Skin of body (tissue), 2 donors: ENCODE data around the gene HINT1. TPM values are rescaled to one million over a fixed set of nuclear protein-coding genes. Genes with fewer than 3 reads are reported as not detected.
"Not testable (repeated sequence)": the region's sequence is repeated elsewhere in the genome, so short reads cannot be mapped to it uniquely, and the experiment has no call there.

ENCODE experiments used
- DNase-seq: peaks from one replicate; lab custom pipeline; 2025; lab: John Stamatoyannopoulos, UW
- total RNA-seq: library from RNA; depleted of rRNA; stranded (reverse); fragments of >200 nt; gene quantifications from one replicate; pipeline ENCODE4 v1.2.3, GENCODE V29; 2014

Gene HINT1
- total RNA-seq, 1 donor from 2014 or later = 129 TPM

DNA sequence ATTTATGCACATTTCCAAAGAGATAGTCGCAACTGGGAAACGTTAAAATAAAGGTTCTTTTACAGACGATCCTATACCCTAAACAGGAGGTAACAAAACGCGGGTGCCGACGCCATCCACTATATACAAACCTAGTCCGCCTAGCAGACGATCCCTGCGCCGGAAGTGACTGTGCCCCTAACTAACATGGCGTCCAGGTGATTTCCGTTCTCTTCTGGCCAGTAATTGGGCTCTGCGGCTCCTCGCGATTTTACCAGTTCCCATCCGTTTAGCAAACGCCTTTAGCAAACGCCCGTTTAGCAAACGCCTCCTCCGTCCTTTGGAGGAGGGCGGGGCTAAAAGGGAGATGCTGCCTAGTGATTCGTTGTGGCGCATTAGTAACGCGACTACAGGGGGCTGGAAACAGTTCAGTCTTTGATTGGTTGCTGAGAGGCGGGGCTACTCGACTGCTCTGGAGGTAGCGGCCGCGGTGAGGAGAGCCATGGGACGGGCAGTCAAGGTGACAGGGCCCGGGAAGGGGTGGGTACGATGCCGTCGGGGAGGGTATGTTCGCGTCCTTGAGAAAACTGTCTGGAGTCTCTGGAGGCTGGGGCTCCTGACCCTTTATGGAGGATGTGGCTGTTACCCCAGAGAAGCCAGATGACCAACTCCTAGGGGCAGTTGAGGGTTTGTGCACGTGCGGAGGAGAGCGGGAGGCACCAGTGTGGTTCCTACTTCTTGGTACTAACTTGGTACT lies 5.7 kb upstream of the HINT1 start, which contains the start of gene LYRM7:
Gene LYRM7 (plus strand): TSS at position 405 of the 736 bp plus-strand sequence. CDS start 77 bp downstream, at position 482.
- peak; percentile 99 for DNase-seq

DNA sequence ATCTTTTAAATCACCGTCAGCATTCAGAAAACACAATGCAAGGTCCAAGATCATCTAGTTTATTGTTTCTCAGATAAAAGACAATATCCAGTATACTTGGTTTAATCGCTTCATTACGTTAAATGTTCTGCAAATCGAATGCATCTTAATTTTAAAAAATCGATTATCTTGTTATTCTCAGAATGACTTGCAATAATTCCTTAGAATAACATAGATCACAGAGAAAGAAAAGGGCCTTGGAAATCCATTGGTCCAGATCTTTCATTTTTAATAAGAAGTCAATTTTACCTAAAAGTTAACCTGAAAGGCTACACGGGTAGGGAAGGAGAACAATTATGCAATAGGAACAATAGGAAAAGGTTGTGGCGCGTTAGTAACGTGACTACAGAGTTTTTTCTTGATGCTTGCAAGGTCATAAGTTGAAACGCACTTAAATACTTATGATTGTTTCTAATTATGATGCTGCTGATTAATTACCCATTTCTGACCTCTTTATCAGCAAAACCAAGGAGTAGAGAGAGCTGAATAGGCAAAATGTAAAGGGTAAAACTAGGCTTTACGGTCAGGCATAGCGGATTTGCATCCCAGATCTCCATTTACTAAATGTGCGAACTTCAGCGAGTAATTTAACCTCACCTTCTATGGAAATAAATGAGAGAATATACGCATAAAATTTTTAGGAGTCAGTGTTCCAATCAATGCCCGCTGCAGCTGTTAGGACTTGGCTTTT lies 4.9 kb upstream of the HINT1 start:
- DNase-seq = no peak

DNA sequence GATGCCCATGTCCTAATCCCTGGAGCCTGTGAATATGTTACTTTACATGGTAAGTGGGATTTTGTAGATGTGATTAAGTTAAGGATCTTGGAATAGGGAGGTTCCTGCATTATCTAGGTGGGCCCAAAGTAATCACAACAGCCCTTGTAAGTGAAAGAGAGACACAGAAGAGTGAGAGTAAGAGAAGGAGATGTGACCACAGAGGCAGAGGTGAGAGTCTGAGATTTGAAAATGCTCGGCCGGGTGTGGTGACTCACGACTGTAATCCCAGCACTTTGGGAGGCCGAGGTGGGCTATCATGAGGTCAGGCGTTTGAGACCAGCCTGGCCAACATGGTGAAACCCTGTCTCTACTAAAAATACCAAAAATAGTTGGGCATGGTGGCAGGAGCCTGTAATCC lies 2.6 kb upstream of the HINT1 start:
- DNase-seq = no peak

DNA sequence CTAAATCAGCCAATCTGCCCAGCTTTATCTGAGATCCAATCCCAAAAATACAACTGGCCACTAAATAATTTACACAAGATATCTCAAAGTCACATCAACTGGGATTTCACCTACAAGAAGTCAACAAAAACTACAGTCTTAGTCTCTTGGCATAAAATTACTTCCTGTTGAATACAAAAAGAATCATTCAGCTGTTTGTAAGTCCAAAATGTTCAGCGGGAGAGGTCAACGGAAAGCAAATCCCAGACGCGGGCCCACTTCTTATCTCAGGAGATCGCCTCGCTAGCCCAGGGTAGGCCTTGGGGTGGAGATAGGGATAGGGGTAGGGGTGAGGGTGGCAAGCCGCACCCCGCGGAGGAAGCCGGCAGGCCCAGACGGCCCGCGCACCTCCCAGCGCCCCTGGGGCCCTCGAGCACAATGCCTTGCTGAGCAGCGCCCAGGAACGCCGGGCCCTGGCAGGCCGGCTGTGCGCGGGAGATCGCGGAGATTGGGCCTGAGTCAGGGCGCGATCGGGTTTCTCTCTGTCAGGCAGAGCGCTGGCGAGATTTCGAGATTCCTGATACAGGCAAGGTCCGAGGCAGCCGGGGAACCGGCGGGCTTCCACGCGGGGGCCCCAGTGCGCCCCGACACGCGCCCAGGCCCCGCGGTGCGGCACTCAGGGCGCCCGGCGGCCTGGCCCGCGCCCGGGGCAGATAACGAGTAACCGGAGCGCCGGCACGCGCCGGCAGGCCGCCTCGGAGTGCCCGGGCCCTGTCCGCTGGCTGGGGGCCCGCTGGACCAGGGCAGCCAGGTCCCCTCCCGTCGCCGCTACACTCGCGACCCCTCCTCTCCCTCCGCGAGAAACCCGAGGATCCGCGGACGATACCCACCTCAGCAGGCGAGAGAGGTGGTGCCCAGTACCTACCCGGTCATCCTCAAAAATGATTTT lies 601 bp downstream of the HINT1 start:
- peak; percentile 36 for DNase-seq

DNA sequence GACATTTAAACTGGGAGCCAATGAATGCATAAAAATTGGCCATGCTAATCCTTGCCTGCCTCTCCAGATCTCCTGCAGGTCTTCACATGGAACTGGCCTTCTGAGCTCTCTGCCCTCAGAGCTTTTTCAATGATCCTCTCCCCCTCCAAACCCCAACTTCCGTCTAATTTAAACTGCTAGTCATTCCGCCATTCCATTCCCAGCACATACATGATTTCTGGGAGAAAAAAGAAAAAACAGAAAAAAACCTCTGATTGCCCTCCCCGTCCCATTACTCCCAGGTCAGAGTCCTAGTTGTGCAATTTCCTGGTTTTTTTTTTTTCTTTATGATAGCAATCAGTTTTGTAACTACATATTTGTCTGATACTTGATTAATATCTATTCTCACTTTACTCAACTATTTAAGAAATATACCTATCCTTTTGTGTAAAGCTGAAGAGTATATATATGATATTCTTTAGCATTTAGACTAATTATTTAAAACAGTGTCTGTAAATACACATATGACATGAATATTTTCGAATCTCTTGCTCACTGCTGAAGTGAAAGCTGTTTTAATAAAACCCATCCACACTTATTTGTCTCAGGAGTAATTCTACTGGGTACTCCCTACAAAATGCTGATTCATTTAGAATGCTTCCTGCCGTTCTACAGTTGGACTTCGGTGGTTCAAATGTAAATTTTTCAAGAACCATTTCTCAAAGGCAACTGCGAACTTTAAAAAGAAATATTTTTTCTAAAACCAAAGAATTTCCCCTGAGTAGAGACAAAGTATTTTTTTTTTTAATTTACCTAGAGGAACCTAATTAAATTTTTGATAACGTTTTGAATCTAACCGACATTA lies 1.6 kb downstream of the HINT1 start:
- peak; percentile 13 for DNase-seq

DNA sequence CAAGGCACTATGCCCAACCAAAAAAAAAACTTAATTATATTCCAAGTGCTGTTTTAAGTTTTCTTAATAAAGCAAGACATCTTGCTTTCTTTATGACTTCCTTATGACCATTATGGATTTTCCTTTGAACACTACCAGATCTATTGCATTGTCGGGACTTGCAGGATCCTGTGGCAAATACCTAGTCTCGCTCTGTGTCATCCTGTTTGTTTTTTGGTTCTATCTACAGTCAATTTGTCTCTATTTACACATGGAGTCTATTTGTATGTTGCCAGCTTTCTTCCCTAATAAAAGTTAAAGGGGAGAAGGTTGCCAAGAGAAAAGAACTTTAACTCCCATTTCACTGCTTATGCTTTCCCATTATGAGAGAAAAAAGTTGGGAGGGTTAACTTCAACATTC lies 4.9 kb downstream of the HINT1 start:
- no peak for DNase-seq

DNA sequence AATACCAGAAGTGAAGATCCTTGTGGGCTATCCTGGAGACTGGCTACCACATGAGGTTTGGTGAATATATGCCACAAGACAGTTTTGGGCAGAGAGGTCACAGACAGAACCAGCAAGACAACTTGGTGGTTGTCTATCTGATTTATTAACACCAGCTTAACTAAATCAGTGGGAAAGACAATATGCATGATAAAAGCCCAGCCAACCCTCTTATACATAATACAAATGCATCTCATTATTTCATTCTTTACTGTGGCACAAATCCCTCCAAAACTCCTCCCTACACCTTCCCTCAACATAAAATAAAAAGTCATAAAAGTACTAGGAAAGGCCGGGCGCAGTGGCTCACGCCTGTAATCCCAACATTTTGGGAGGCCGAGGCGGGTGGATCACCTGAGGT lies 8.1 kb downstream of the HINT1 start:
- DNase-seq = no peak

DNA sequence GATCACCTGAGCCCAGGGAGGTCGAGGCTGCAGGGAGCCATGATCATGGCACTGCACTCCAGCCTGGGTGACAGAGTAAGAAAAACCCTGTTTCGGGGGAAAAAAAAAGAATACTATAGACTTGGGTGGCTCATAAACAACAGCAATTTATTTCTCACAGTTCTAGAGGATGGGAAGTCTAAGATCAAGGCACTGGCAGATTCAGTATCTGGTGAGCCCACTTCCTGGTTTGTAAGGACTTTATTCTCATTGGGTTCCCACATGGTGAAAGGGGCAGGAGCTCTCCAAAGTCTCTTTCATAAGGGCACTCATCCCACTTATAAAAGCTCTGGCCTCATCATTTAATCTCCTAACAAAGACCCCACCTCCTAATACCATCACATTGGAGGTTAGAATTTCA lies 8.7 kb downstream of the HINT1 start:
- no peak for DNase-seq

DNA sequence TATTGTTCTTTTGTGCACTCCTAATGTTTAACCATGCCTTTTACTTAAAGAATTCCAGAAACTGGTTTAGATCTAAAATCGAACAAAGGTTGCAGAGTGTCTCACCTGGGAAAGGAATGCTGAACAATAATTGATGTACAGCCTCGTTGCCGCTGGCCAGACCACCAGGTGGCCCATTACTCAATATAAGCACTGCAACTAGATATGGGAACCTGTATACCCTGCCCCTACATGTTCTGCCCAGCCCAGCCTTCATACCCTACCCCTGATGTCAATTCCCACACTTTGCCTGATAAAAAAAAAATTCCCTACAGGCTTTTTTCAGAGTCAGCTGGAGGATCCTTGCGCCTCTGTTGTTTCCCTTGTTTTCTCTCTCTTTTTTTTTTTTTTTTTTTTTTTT lies 13.8 kb downstream of the HINT1 start:
- DNase-seq = no peak

DNA sequence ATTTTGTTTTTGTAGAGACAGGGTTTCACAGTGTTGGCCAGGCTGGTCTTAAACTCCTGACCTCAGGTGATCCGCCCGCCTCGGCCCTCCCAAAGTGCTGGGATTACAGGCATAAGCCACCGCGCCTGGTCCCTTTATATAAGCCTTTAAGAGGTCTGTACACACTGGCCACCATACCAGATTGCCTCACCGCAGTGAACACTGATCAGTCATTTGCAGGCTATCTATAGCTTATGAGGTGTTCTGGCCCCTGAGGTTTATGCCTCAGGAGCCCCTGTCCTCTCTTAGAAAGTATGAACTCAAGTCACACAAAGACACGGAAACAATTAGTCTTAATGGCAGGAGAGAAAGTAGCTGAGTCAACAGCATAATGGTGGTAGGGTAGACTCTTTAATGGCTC lies 14.6 kb downstream of the HINT1 start:
- no peak for DNase-seq

DNA sequence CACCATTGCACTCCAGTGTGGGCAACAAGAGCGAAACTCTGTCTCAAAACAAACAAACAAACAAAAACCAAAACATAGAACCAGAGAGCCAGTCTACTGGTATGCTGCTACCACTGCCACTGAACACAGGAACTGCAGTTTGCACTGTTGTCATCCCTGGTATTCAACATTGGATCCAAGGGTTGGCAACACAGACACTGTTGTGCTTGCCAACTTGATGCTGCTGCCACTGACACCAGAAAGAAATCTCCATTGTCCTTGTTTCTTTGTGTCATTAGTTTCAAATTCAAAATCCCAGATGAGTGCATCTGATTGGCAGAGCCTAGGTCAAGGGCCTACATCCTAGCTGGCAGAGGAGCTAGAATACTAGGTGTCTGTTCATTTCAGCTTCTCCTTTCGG lies 16.2 kb downstream of the HINT1 start:
- DNase-seq = no peak

DNA sequence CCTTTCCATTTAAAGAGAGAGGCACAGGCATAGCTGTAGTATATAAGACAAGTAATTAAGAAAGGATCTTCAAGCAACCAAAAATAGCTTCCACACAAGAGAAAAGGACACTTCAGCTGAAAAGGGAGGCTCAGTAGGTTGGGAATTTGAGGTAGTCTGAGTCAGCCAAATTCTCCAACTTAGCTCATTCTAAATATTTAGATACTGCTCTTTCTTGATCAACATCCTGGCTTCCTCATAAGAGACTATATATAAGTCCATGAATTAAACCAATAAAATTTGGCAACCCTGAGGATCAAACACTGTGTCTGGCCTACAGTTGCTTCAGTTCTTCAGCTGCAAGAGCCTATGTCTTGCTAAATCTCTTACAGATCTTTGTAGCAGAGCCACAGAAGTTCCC lies 17.8 kb downstream of the HINT1 start:
- no peak for DNase-seq

DNA sequence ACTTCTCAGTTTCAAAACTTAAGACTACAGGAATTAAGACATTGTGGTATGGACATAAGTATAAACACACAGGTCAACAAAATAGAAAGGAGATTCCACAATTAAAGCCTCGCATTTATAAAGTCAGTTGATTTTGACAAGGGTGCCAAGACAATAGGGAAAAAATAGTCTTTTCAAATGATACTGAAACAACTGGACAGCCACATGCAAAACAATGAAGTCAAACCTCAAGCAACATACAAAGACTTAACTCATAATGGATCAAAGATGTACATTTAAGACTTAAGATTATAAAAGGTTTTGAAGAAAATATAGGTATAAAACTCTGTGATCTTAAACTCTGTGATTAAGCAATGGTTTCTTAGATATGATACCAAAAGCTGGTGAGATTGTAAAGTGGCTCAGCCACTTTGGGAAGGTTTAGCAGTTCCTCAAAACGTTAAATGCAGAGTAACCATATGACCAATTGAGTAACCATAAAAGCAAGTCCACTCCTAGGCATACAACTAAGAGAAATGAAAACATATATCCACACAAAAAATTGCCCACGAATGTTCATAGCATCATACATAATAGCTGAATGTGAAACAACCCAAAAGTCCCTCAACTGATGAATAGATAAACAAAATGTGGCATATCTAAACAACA lies 22.0 kb downstream of the HINT1 start:
- DNase-seq = no peak

DNA sequence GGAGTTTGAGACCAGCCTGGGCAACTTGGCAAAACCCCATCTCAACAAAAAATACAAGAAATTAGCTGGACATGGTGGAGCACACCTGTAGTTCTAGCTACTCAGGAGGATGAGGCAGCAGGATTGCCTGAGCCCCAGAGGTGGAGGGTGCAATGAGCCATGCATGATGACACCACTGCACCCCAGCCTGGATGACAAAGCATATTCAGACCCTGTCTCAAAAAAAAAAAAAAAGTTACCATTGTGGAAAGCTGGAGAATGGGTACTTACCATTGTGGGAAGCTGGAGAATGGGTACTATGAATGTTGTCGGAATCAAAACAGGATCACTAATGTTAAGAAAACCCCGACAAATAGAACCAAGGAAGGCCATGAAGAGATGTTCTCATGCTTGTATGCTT lies 25.7 kb downstream of the HINT1 start:
- DNase-seq = no peak

DNA sequence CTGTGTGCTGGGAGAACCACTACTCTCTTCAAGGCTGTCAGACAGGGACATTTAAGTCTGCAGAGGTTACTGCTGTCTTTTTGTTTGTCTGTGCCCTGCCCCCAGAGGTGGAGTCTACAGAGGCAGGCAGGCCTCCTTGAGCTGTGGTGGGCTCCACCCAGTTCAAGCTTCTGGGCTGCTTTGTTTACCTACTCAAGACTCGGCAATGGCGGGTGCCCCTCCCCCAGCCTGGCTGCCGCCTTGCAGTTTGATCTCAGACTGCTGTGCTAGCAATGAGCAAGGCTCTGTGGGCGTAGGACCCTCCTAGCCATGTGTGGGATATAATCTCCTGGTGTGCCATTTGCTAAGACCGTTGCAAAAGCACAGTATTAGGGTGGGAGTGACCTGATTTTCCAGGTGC lies 26.6 kb downstream of the HINT1 start:
- not testable (repeated sequence) for DNase-seq

DNA sequence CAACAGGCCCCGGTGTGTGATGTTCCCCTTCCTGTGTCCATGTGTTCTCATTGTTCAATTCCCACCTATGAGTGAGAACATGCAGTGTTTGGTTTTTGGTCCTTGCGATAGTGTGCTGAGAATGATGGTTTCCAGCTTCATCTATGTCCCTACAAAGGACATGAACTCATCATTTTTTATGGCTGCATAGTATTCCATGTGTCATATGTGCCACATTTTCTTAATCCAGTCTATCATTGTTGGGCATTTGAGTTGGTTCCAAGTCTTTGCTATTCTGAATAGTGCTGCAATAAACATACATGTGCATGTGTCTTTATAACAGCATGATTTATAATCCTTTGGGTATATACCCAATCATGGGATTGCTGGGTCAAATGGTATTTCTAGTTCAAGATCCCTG lies 32.0 kb downstream of the HINT1 start:
- not testable (repeated sequence) for DNase-seq

DNA sequence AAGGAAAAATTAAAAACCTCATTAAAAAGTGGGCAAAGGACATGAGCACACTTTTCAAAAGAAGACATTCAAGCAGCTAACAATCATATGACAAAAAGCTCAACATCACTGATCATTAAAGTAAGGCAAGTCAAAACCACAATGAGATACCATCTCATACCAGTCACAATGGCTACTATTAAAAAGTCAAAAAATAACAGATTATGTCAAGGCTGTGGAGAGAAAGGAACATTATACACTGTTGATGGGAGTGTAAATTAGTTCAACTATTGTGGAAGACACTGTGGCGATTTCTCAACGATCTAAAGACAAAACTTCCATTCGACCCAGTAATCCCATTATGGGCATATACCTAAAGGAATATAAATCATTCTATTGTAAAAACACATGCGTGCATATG lies 35.8 kb downstream of the HINT1 start:
- DNase-seq = no peak

DNA sequence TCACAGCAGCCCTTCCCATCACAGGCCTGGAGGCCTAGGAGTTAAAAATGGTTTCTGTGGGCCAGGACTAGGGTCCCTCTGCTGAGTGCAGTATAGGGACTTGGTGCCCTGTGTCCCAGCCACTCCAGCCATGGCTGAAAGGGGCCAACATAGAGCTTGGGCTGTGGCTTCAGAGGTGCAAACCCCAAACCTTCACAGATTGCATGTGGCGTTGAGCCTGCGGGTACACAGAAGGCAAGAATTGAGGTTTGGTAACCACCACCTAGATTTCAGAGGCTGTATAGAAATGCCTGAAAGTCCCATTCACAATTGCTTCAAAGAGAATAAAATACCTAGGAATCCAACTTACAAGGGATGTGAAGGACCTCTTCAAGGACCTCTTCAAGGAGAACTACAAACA lies 37.8 kb downstream of the HINT1 start:
- not testable (repeated sequence) for DNase-seq

DNA sequence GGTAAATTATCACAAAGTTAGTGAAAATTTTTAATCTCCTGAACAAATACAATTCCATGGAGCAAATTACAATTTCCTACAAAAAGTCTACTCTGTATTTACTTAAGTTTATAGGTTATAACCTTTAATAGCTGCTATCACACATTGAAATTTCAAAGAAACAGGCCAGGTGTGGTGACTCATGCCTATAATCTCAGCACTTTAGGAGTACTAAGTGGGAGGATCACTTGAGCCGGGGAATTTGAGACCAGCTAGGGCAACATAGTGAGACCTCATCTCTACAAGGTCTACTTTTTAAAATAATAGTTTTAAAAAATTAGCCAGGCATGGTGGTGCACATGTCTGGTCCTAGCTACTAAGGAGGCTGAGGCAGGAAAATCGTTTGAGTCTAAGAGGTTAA lies 50.3 kb downstream of the HINT1 start:
- no peak for DNase-seq

DNA sequence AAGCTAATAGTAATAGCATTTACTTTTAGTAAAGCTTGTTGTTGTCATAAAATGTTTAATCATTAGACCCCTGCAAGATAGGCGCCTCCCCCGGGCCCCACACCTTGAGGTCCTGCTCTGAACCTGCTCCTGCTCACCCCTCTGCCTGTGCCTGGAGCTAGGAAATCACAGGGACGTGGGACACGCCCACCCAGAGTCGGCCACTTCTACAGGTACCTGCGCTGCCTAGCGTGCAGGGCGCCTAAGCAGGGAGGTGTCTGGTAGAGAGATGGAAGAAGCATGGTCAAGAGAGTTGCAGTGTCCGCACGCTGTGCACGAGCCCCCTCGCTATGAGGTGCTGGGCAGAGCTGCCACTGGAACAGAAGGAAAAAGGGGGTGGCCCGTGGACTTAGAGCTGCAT lies 52.6 kb downstream of the HINT1 start:
- no peak for DNase-seq

DNA sequence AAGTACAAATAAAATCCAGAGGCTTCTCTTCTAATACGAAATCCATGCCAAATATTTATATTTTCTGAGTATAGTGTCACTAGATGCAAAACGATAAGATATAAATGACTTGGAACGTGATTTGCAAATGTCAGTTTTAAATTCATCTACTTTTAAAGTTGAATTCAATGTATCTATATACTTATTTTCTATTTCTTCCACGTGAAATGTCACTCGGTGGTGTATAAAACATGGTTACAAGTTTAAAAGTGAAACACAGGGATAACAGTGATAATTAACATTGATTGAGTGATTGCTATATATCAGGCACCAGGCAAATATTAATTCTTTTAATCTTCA lies 54.8 kb downstream of the HINT1 start:
- DNase-seq = no peak
